ENCODE results near the gene TUBGCP2.

GRCh38 chr10:133310789-133311188 is 2.1 kb upstream of the TUBGCP2 start:
- TF ChIP-seq POLR2AphosphoS5 (IDR thresholded peaks at IDR 0.05; ENCODE audit: borderline replicate concordance, low read depth, low read length): no peak
- no peak for TF ChIP-seq EZH2 (IDR thresholded peaks at IDR 0.05)
- no peak for TF ChIP-seq FOXP2 (optimal IDR thresholded peaks at IDR 0.05; ENCODE audit: control extremely low read depth, extremely low read length, insufficient read depth)

Data from SK-N-MC (cell line).